K562 (cell line): ENCODE measurements around the gene SLC25A1. TPM values are rescaled to one million over a fixed set of nuclear protein-coding genes. Genes with fewer than 3 reads are reported as not detected.

ENCODE experiments used
- ATAC-seq: fragments of 200-7000 bp; cut with Tn5 transposase; 3 replicates; pipeline ENCODE4 v1.9.1; 2020; ENCODE audit warnings: moderate library complexity
- BruUV-seq: library from RNA; stranded (reverse); fragments of 400-500 nt; replicated peaks from 2 replicates; lab custom pipeline; 2021; lab: Mats Ljungman, UMichigan
- CTCF ChIA-PET: fragments of 300-600 bp; formaldehyde crosslinking; extraction: SDS; loops from one replicate; lab custom pipeline; 2021; ENCODE audit warnings: low intra/inter-chr PET ratio; lab: Yijun Ruan, JAX
- POLR2A ChIA-PET: fragments of 300-600, 350-650 bp; sonication (Branson Sonifier 250); formaldehyde crosslinking; extraction: SDS; loops from one replicate; lab custom pipeline; 2021; ENCODE audit warnings: antibody characterized with exemption, inconsistent platforms; lab: Yijun Ruan, JAX
- DNase-seq, 4 experiments: peaks; one replicate each; pipeline versions ENCODE4 v3.0.0 to v3.0.0-alpha.2; 2011 to 2018; ENCODE audit warnings: low spot score in 3 of 4, mixed read lengths in 3 of 4; ENCODE audit errors: extremely low read depth in 1 of 4
- FAIRE-seq: peaks from 2 replicates; lab custom pipeline; 2011; peaks lifted over from hg19 to GRCh38; lab: Jason Lieb, UNC
- H2AFZ ChIP-seq: 2 replicates; pipeline ENCODE4 v1.6.0; 2011; ENCODE audit warnings: low read depth, low read length, control low read depth, inconsistent platforms
- H3K27ac ChIP-seq: fragments of 200-600 bp; 3 replicates; pipeline ENCODE4 v1.8.0; 2011; ENCODE audit warnings: low read depth, mild to moderate bottlenecking, control low read depth, inconsistent platforms, low read length, moderate library complexity, mixed read lengths; ENCODE audit errors: extremely low read depth
- H3K27me3 ChIP-seq, 2 experiments: fragments of 300-600 bp in 1 of 2; 2 replicates in 1 of 2; 3 replicates in 1 of 2; pipeline versions ENCODE4 v1.6.0 to v1.8.0; 2011; ENCODE audit warnings: inconsistent platforms in 2 of 2, low read length in 2 of 2, mild to moderate bottlenecking in 1 of 2, mixed read lengths in 1 of 2, moderate library complexity in 1 of 2; ENCODE audit not compliant: control insufficient read depth in 2 of 2, insufficient read depth in 2 of 2
- H3K36me3 ChIP-seq: fragments of 300-600 bp; 3 replicates; pipeline ENCODE4 v1.8.0; 2011; ENCODE audit warnings: mild to moderate bottlenecking, low read length, inconsistent platforms; ENCODE audit not compliant: control insufficient read depth, insufficient read depth
- H3K4me1 ChIP-seq, 2 experiments: fragments of 200-600 bp in 1 of 2; replicated peaks in 1 of 2; 2 replicates in 1 of 2; 3 replicates in 1 of 2; pipeline versions ENCODE4 v1.5.1 to v1.8.0; 2011; ENCODE audit warnings: inconsistent platforms in 2 of 2, low read length in 2 of 2, mild to moderate bottlenecking in 1 of 2, mixed read lengths in 1 of 2, moderate library complexity in 1 of 2; ENCODE audit not compliant: control insufficient read depth in 2 of 2, insufficient read depth in 2 of 2
- H3K4me2 ChIP-seq: 2 replicates; pipeline ENCODE4 v1.6.1; 2011; ENCODE audit warnings: low read length, control low read depth, inconsistent platforms, mixed read lengths; ENCODE audit not compliant: insufficient read depth
- H3K4me3 ChIP-seq: fragments of 200-600 bp; sonication (generic), shearing (Covaris generic); 2 replicates; pipeline ENCODE4 v1.5.1; 2016; ENCODE audit warnings: control low read depth, inconsistent platforms
- H3K79me2 ChIP-seq: fragments of 200-600 bp; 3 replicates; pipeline ENCODE4 v1.8.0; 2011; ENCODE audit warnings: low read length, inconsistent platforms; ENCODE audit not compliant: control insufficient read depth, insufficient read depth
- H3K9ac ChIP-seq, 2 experiments: 2 replicates each; pipeline versions ENCODE4 v1.6.0 to v1.6.1; 2011; ENCODE audit warnings: low read depth in 2 of 2, low read length in 2 of 2, control low read depth in 1 of 2, inconsistent platforms in 1 of 2, mild to moderate bottlenecking in 1 of 2, mixed read lengths in 1 of 2; ENCODE audit not compliant: insufficient read depth in 1 of 2
- H3K9me1 ChIP-seq: one replicate; pipeline ENCODE4 v1.6.0; 2011; ENCODE audit warnings: inconsistent platforms, mild to moderate bottlenecking, low read length, moderate library complexity; ENCODE audit not compliant: control insufficient read depth, insufficient read depth
- H3K9me3 ChIP-seq: replicated peaks from 2 replicates; pipeline ENCODE4 v1.5.1; 2011; ENCODE audit warnings: low read depth, low read length, inconsistent platforms; ENCODE audit not compliant: control insufficient read depth, insufficient read depth
- H4K20me1 ChIP-seq: replicated peaks from 2 replicates; pipeline ENCODE4 v1.6.1; 2011; ENCODE audit warnings: low read length, inconsistent platforms, mixed read lengths; ENCODE audit not compliant: control insufficient read depth, insufficient read depth
- CBX5 ChIP-seq: IDR thresholded peaks from 2 replicates; pipeline ENCODE4 v1.6.1; 2014; ENCODE audit warnings: low read depth, borderline replicate concordance
- CEBPG ChIP-seq, 3 experiments: fragments of 200-800 bp in 1 of 3; sonication (Bioruptor generic) in 1 of 3; sonication (generic) in 1 of 3; formaldehyde crosslinking in 1 of 3; IDR thresholded peaks in 2 of 3; conservative IDR thresholded peaks in 1 of 3; 2 replicates each; pipeline versions ENCODE4 v1.6.1 to v1.8.0; 2016 to 2022; ENCODE audit warnings: missing compliant biosample characterization in 2 of 3, missing genetic modification characterization in 2 of 3, mild to moderate bottlenecking in 1 of 3, missing genetic modification reagents in 1 of 3
- E2F4 ChIP-seq: sonication (generic); formaldehyde crosslinking; IDR thresholded peaks from 2 replicates; pipeline ENCODE4 v1.8.0; 2022; ENCODE audit warnings: mild to moderate bottlenecking, low read depth, missing genetic modification reagents
- HMBOX1 ChIP-seq: sonication (generic); IDR thresholded peaks from 2 replicates; pipeline ENCODE4 v1.6.1; 2016
- NR3C1 ChIP-seq: sonication (generic); formaldehyde crosslinking; IDR thresholded peaks from 2 replicates; pipeline ENCODE4 v1.8.1; 2022; ENCODE audit warnings: missing genetic modification reagents
- THAP12 ChIP-seq: fragments of 250-450 bp; sonication (Bioruptor Pico); IDR thresholded peaks from 2 replicates; pipeline ENCODE4 v1.9.0; 2021; ENCODE audit warnings: mild to moderate bottlenecking, inconsistent platforms
- ZC3H11A ChIP-seq: IDR thresholded peaks from 2 replicates; pipeline ENCODE4 v1.6.1; 2012; ENCODE audit warnings: low read depth, low read length, improper control_type of control experiment
- ZNF133 ChIP-seq: fragments of 250-450 bp; sonication (Bioruptor Pico); IDR thresholded peaks from 2 replicates; pipeline ENCODE4 v1.4.0; 2020; ENCODE audit warnings: mild to moderate bottlenecking
- ZNF395 ChIP-seq: fragments of 200-800 bp; sonication (Bioruptor generic); IDR thresholded peaks from 2 replicates; pipeline ENCODE4 v1.6.1; 2017; ENCODE audit warnings: missing genetic modification characterization, missing compliant biosample characterization
- ZNF639 ChIP-seq, 2 experiments: fragments of 200-800 bp in 1 of 2; sonication (Bioruptor generic) in 1 of 2; sonication (generic) in 1 of 2; formaldehyde crosslinking in 1 of 2; IDR thresholded peaks in 1 of 2; conservative IDR thresholded peaks in 1 of 2; 2 replicates each; pipeline versions ENCODE4 v1.5.0 to v1.6.1; 2016 to 2020; ENCODE audit warnings: missing compliant biosample characterization in 1 of 2, missing genetic modification characterization in 1 of 2, missing genetic modification reagents in 1 of 2
- WGBS: fragments of 100-300 bp; shearing (Covaris generic); methylation state at CpG from one replicate; pipeline ENCODE4 v1.1.6; 2016; ENCODE audit warnings: low coverage, mixed read lengths; ENCODE audit not compliant: insufficient coverage; ENCODE audit errors: missing lambda C conversion rate; 5-methylcytosine and 5-hydroxymethylcytosine counted together
- in situ Hi-C: fragments of 300-500 bp; cut with MboI; formaldehyde crosslinking; loops from 4 replicates; pipeline ENCODE4 v1.15.0; 2018; ENCODE audit warnings: inconsistent platforms, mixed read lengths
- intact Hi-C: fragments of 100-400 bp; cut with micrococcal nuclease; formaldehyde crosslinking; loops from 2 replicates; pipeline ENCODE4 v1.14.2; 2022
- polyA plus RNA-seq, 8 experiments: library from polyadenylated mRNA; depleted of rRNA in 4 of 8; stranded (reverse) in 5 of 8; unstranded in 3 of 8; fragments of >200 nt; fragmentation: Nextera tagmentation in 2 of 8; fragmentation: Illumina TruSeq in 1 of 8; extraction: Ambion mirVana in 2 of 8; extraction: Trizol in 1 of 8; gene quantifications; 2 replicates each; pipeline versions ENCODE4 v1.2.1 to v1.2.3, GENCODE V29; 2011 to 2014; ENCODE audit warnings: inconsistent platforms in 1 of 8, missing spikeins in 1 of 8
- total RNA-seq, 7 experiments: library from RNA; depleted of rRNA in 6 of 7; stranded (reverse); fragments of >200 nt in 6 of 7; fragmentation: Illumina TruSeq in 2 of 7; extraction: Trizol in 2 of 7; gene quantifications; 2 replicates each; pipeline versions ENCODE4 v1.2.1 to v1.2.3, GENCODE V29; 2011 to 2021; ENCODE audit warnings: low replicate concordance in 1 of 7

SLC25A1 gene
- total and polyA plus RNA-seq, 9 of the 15 experiments (the other 6 are each of a cell fraction or from before 2014, with no cell fraction given) = 11.0 to 408 (median 110) TPM

GRCh38 chr22:19223110-19223509, 44.6 kb upstream of the SLC25A1 start (continued):
- no peak for TF ChIP-seq ZNF395 (CRISPR knock-in tag)

GRCh38 chr22:19222242-19223005, 43.9 kb upstream of the SLC25A1 start:
- Histone ChIP-seq H3K36me3 (no peaks in the 10 kb centered on the region), H4K20me1 (no peaks in the 10 kb centered on the region), H3K9me3 (no peaks in the 10 kb centered on the region), H3K9ac (no peak overlapping the region), H3K9me1 (peaks cover 5% of the 10 kb centered on the region), H3K27ac (no peak overlapping the region), H2AFZ (no peak overlapping the region), H3K4me3 (no peak overlapping the region), H3K4me2 (no peak overlapping the region), H3K79me2 (no peaks in the 10 kb centered on the region), H3K4me1 (peaks cover 6 to 13% of the 10 kb centered on the region in 2 experiments), H3K27me3 (peaks cover 0 to 4% of the 10 kb centered on the region in 2 experiments; a peak in 2 of 5 replicates)
- FAIRE-seq (no peak), ATAC-seq (no peak), DNase-seq (no peak)
- CTCF ChIA-PET = no interaction called here
- intact Hi-C loops = no loop called here
- 12% methylated on average over 11 of the region's 11 CpGs for WGBS
- POLR2A ChIA-PET = interaction anchor here (0.7 to 8.7 kb wide), 7 partner anchors 8 to 43 kb away, joined by 3 to 123 read pairs (median 5); no protein-coding TSS in a partner anchor
- in situ Hi-C loops = no loop called here
- BruUV-seq = no TSS peak
- TF ChIP-seq ZC3H11A (no peak), E2F4 (0 out of 2 replicates have a peak, but pooled peaks have one; percentile 53), CBX5 (no peak), ZNF133 (no peak), ZNF639 (CRISPR knock-in tag; conservative IDR thresholded peaks at IDR 0.05 in 1 of 2, IDR thresholded peaks at IDR 0.05 in 1 of 2) (0 out of 4 replicates have a peak, but pooled peaks of 1 of the 2 experiments have one; percentile 17), HMBOX1 (no peak), THAP12 (CRISPR knock-in tag) (0 out of 2 replicates have a peak, but pooled peaks have one; percentile 16), NR3C1 (CRISPR knock-in tag) (0 out of 2 replicates have a peak, but pooled peaks have one; percentile 67), CEBPG (CRISPR knock-in tag; IDR thresholded peaks at IDR 0.05) (no peak), CEBPG (tag; conservative IDR thresholded peaks at IDR 0.05 in 1 of 2, IDR thresholded peaks at IDR 0.05 in 1 of 2) (no peak)
